HG03045 (cell line): Measurements from ENCODE around the gene FBP1.
A peak's percentile ranks its signal among the peaks of the same experiment; 100 is the strongest.

Source experiments
- ATAC-seq: cut with Tn5 transposase; IDR thresholded peaks from one replicate; pipeline ENCODE4 v1.9.1; 2021; ENCODE audit warnings: mild to moderate bottlenecking, moderate library complexity; ENCODE audit not compliant: unreplicated experiment

Gene FBP1

DNA sequence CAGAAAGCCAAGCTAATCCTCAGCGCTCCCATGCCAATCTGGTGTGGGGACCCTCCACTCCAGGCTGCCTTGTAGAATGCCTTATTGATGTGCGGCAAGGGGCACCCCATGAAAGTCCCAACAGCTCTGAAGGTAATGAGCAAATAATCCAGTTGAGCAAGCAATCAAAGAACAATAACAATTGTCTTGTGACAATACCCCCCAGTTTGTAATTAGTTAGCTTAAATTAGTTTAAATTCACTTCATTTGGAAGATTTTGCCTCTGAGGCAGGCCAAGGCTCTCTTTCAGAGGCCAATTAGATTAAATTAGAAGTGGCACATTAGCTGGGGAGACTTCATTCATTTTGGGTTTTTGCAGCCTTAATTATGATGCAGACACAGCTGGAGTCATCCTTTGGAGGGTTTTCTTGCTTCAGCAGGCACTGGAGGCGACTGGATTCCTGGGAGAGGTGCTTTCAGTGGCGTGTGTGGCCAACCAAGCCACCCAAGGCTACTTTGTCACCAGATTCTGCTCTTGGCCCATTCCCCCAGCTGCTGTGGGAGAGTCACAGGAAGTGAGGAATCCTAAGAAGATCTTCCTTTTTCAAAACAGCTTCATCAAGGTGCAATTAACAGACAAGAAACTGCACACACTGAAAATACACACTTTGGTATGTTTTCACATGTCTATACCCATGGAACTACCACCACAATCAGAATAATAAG is 17.9 kb upstream of the FBP1 start:
- ATAC-seq, result no peak

DNA sequence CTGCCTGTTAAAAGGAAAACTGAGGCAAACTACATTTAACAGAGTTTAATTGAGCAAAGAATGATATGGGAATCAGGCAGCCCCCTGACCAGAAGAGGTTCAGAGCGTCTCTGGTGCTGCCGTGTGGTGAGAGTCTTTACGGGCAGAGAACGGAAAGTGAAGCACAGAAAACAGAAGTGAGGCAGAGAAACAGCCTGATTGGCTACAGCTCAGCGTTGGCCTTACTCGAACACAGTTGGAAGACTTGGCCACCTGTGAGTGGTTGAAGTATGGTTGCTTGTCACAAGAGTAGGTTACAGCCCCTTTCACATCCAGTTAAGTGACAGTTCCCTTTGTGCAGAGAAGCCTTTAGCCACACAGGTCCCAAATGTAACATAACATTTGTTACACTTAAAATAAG is 16.9 kb upstream of the FBP1 start:
- peak; percentile 98 for ATAC-seq

DNA sequence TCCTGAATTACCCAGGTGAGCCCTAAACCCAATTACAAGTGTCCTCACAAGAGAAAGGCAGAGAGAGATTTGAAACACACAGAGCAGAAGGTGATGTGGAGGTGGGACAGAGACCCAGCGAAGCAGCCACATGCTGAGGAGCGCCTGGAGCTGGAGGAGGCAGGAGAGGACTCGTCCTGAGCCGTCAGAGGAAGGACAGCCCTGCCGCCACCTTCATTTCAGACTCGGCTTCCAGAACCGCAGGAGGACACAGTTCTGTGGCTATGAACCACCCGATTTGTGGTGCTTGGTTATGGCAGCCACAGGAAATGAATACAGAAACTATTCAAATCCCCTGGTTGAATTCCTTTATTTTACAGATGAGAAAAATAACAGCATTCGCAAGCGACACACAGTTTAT is 16.4 kb upstream of the FBP1 start:
- ATAC-seq, result peak; percentile 20

DNA sequence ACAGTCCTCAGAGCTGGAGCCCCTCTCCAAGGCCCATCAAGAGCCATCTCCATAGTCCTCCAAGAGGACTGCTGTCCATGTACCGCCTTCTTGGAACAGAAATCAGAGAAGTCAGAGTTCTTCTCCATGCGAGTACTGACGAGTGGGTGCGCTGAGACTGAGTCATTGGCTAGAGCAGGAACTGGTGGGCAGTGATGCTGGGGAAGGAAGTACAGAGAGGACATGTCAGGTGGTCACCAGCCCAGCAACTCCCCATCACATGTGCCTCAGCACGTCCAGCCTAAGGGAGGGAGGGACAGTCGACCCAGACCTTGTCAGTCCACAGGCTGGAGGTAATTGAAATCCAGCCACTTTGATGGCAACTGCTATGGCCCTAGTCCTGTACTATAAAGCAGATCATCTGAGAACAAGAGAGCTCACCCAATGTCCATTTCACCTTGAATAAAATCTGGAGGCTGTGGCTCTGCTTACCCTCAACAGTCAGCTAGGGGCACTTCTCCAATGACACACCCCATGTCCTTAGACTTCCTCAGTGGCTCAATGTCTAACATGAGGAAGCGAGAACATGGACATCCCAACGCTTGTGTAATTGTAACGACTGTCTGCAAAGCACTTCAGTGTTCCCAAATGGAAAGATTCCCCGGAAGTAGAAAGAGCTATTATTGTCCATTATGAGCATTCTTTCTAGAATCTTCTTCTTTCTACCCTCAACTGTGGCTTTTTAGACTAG is 15.0 kb upstream of the FBP1 start:
- no peak for ATAC-seq

DNA sequence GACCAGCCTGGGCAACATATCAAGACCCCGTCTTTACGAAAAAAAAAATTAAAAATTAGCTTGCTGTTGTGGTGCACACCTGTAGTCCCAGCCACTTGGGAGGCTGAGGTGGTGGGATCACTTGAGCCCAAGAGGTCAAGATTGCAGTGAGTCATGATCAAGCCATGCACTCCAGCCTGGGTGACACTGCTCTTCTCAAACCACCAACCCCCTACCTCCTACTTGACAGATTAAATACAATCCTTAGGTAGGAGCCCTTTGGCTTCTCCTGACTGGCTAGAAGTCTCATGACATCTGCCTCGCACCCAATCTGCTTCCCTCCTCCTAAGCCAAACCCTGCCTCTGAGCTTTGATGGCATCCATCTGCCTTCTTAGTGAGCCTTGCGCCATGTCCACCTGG is 11.6 kb upstream of the FBP1 start:
- no peak for ATAC-seq

DNA sequence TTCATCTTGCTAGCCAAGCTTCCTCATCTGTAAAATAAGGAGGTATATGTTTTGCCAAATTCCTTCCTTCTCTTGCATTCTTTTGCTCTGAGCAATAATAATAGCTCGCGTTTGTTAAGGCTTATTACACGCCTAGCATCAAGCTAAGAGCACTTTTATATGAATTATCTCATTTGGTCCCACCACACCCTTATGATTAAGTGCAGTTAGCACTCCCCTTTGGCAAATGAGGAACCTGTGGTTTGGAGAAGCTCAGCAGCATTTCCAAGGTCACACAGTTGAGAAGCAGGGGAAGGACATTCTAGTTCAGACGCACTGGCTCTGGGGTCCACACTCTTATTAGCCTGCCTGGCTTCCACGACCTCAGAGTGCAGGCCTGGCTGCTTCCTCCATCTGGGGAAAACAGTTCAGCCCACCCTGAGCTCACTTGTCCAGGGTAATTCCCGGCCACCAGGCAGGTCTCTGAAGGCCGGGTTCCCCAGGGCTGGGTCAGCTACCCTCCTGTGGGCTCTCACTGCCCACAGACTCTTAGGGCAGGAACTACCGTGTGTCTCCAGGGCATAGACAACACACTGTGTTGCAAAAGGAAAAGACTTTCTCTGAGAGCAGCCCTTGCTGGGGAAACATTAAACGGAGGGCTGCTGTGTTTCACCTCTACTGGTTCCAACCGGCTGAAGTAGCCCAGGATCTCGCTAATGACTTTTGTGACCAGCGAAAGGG is 9.9 kb upstream of the FBP1 start:
- no peak for ATAC-seq

DNA sequence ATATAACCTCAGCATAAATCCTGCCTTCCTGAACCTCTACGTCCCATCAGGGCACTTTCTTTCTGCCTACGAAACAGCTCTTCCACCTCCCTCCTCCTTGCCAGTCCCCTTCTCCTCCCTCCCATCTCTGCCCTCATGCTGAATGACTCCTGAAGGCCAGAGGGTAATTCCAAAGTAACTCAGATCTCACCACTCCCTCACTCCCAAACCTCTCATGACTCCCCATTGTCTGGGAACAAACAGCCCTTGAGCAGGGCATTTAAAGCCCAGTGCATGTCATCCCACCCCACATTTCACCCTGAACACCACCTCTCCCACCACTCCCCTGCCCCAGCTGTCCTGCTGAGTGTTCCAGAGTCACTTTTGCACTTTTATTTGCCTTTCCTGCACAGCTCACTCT is 8.9 kb upstream of the FBP1 start:
- ATAC-seq, result no peak

DNA sequence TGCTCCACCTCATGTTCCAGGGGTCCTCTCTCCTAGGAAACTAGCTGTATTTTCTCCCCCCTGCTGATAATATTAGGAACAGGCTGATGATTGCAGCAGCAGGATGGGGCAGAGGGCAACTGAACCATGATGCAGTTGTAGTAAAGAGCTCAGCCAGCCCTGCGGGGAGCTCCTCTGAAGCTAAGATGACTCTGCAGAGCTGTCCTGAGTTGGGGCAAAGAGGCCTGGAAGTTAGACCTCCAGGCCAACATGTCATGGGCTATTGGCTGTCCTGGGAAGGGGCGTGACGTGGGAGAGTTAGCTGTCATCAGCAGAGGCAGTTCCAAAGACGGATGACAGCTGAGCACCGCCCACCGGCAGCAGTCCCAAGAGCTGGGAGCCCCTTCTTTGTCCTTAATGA is 6.6 kb upstream of the FBP1 start:
- ATAC-seq, result no peak

DNA sequence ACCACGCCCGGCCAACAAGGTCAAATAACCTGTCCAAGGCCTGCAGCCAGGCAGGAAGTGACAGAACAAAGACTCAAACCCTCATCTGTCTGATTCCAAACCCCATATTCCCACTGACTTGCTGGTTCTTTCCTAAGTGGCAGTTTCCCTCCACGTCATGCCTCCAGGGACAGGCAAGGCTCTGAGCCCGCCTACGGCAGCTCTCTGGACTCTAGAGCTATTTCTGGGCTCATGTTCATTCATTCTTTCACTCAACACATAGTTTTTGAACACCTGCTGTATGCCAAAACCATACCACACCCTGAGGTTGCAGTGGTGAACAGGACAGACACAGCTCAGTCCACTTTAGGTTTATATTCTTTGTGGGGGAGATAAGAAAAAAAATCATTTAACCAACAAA is 5.2 kb upstream of the FBP1 start:
- no peak for ATAC-seq

DNA sequence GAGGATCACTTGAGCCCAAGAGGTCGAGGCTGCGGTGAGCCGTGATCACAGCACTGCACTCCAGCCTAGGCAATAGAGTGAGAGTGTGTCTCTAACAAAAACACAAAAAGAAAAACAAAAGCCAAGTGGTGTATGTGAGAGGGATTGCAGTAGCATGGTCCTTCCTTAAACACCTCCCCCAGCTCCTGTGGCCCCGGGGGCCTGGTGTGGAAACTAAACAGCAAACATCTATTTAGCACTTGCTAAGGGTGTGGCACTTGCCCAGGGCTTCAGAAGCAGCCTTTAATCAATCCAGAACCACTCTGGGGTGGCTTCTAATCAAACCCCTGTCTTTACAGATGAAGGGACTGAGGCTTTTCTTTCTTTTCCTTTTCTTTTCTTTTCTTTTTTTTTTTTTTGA is 4.4 kb upstream of the FBP1 start:
- ATAC-seq, result no peak

DNA sequence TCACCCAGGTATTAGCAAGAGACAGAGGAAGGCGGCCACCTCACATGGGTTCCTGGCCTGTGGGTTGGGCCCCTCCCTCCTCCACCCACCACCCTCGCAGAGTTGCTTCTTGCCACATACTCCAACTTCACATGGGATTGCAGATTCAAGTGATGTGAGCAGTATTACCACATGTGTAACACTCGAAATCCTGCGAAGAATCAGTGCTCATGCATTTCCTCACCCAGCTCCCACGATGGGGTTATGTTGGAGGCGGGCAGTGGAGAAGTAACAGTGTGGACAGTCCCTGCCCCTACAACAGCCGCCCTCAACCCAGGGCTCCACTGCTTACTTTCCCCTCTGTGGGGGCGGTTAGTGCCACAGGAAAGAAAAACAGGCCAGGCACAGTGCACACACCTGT is 3.9 kb upstream of the FBP1 start:
- no peak for ATAC-seq

DNA sequence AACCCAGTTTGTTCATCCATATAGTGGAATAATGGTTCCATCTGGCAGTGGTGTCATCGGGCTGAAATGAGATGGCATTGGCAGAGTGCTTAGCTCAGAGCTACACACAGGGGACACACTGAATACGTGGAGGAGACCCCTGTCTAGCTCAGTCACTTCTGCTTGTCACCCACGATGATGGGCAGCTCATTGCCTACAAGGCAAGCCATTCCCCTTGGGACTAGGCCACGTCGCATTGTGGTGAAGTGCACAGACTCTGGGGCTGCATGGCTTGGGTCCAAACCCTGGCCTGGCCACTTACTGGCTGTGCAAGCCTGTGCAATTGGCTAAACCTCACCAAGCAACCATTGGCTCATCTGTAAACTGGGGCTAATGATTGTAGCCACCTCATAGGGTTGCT is 3.2 kb upstream of the FBP1 start:
- no peak for ATAC-seq

DNA sequence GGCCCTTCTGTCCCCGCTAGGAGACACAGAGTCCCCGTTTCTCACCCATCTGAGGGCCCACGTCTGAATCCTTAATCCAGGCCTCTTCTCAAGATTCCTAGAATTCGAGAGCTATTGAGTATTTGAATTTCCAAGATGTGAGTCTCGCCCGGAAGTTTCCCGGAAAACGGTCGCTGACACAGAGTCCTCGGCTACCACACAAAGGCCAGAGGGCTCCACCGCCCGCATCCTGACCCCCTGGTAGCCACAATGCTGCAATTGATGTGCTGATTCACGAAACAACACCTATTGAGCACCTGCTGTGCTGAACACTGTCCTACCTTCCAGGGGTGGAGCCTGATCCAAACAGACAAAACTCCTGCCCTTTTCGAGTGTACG is 670 bp upstream of the FBP1 start:
- ATAC-seq, result no peak

DNA sequence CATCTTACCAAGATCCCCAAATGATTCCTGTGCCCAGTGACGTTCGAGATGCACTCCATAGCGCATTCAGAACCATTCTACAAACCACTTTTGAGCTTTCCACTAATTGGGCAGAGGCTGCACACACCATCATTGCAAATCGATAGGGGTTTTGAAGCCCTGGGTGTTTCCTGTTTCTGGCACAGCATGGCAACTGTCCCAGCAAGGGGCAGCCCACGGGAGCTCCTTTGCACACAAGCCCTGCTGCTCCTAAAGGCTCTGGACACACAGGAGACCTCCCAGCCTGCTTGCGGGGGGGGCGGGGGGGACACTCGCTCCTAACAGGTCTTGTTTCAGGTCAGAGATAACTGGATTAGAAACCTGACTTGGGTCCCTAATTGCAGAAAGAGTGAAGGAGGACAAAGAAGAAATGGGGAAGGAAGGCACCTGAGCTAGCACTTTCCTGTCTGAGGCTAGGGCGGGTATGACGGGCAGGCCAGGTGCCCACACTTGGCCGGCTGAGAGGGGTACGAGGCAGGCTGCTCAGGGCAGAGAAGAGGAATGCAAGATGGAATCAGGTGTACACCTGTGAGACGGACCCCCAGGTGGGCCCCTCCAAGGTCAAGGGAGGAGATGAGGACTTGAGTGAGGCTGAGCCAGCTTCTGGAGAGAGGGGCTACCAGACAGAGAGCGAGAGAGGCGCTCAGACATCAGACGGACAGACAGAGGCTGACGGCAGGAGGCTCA is 820 bp downstream of the FBP1 start:
- no peak for ATAC-seq

DNA sequence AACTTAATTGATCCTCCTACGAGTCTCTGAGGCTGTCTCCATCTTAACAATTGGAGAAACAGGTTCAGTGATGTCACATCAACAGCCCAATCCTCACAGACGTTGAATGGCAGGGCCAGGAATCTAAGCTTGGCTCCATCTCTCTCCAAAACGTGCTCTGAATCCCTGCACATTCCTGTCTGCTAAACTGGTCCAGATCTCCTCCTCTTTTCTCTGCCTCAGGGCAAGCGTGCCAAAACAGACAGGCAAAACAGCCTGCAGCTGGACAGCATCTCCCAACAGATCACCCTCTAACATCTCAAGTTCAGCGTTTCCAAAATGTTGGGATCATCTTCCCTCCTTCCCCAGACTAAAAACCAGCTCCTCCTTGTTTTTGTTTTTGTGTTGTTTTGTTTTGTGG is 6.6 kb downstream of the FBP1 start:
- no peak for ATAC-seq

DNA sequence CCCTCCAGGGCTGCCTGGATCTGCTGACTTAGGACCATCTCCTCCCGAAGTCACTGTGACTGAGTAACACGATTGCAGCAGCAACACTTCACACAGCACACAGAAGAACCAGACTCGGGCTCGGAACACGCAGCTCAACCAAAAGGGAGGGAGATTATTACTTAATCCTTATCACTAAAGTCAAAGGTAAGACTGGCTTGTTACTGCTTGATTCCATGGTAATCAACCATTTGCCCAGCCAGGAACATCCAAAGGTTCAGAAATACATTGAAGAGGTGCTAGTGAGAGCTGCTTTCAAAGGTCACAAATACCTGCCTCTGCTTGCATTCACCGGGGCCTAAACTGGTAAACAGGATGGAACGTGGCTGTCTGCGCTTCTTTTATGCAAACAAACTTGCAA is 7.7 kb downstream of the FBP1 start:
- no peak for ATAC-seq

DNA sequence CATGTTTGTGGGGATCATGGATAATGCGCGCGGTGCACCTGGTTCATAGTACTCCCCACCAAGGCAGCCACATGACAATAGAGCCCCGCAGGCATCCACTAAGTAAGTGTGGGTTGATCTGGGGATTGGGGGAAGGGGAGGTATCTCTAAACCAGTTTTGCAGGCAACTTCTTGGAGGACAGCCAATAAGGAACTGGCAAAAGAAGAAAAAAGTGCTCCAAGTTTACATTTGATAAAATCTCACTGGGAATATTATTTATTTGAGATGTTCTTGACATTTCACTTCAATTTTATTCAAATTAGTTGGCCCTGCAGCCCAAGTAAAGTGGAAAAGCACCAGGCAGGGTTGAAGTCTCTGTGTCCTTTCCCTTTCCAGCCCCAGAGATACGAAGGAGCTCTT is 8.5 kb downstream of the FBP1 start:
- no peak for ATAC-seq

DNA sequence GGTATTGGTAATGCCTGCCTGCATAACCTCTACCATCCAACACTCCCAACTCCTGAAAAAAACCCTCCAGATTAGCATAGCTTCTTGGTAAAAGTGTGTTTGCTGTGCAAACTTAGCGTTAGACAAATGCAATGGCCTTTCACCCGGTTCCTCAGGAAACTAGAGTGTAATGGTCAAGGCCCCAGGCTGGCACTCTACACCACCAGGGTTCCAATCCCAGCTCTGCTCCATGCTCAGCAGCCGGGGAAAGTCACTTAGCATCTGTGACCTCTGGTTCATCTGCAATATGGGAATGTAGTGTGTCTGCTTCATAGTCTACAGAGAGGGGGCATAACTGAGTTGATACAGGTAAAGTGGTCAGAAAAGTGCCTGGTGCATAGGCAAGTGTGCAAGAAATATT is 9.0 kb downstream of the FBP1 start:
- ATAC-seq, result no peak

DNA sequence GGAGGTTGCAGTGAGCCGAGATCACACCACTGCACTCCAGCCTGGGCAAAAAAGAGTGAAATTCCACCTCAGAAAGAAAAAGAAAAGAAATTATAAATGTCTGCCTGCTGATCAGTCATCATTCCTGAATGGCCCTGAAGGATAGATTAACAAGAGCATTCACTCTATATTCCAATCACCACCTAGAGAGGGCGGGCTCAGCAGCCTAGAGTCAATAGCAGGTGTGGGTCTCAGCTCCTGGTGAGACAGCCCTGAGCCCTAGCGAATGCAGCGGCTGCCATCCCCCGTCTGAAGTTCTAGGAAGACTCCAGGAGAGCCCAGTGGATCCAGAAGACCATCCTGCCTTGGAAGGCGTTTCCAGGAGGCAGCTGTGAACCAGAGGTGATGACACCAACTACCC is 12.0 kb downstream of the FBP1 start:
- ATAC-seq, result no peak

DNA sequence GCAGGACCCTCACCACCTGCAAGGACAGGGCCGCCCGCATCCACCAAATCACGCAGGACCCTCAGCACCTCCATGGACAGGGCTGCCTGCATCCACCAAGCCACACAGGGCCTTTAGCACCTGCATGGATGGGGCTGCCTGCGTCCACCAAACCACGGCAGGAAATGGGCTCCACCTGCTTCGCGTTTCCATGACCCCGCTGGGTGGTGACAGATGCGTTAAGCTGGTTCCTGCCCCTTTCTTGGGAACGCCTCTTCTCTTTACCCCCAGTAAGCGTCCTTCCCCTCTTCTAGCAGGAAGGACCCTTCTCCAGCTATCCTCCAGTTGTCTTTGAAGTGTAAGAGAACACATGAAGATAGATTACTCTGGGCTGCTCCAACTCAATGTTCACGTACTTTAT is 13.5 kb downstream of the FBP1 start:
- no peak for ATAC-seq

DNA sequence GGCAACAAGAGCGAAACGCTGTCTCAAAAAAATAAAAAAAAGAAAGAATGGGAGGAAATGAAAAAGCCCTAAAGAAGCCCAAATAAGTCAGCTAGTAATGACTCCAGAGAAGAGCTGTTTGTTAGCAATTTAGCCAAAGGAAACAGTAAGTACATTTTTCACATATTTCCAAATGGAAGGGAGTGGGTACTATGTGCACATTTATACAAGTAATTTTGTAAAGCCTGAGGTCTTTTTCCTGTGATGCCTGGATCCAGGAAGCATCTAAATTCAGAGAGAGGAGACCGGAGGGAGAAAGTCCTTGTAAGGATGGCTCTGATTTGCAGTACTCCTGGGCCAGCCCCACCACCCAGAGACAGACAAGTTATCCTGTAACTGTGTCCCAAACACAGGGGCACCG is 14.7 kb downstream of the FBP1 start:
- ATAC-seq, result no peak

DNA sequence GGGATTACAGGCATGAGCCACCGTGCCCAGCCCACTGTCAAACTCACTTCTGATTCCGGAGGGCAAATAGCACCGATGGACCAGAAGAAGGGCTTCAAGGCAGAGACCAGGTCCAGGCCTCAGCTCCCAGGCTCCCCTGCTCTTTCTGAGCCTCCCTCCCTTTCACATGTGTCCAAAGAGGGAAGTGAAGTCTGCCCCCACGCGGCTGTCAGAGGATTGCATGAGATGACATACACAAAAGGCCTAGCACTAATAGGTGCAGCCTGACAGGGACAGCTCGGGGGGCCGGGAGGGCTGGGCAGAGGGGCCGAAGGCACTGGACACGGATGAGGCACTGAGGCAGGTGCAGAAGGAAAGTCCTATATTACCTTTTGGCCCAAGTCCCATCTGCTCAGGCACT is 16.1 kb downstream of the FBP1 start:
- ATAC-seq, result no peak
